Measurements from ENCODE around the gene SMC5. TPM values are rescaled to one million over a fixed set of nuclear protein-coding genes. Genes with fewer than 3 reads are reported as not detected.

The SMC5 gene
- total RNA-seq, 1 experiment from 2014 or later = 27.5 TPM

GRCh38 chr9:70385426-70385825 lies 126.6 kb downstream of the SMC5 start:
- no TSS peak for BruUV-seq (replicated peaks)
- DNase-seq (ENCODE audit: low read depth, low spot score) (no peak), ATAC-seq (no peak)
- no peak overlapping the region for H3K27ac ChIP-seq (ENCODE audit: low read depth, low read length)
- CTCF ChIA-PET = no interaction called here
- peaks cover 0 to under 1% of the 10 kb centered on the region in 2 experiments; a peak in 1 of 4 replicates for H3K4me1 ChIP-seq (ENCODE audit: control insufficient read depth in 1 of 2, insufficient read depth in 2 of 2, low read length in 2 of 2)
- H4K20me1 ChIP-seq (ENCODE audit: insufficient read depth) = no peaks in the 10 kb centered on the region
- no peaks in the 10 kb centered on the region for H3K9me3 ChIP-seq (ENCODE audit: control insufficient read depth in 1 of 2, insufficient read depth in 1 of 2, low read depth in 1 of 2, low read length in 2 of 2)
- H3K36me3 ChIP-seq (ENCODE audit: control insufficient read depth in 1 of 2, insufficient read depth in 2 of 2, low read length in 2 of 2) = no peaks in the 10 kb centered on the region
- no peak for TF ChIP-seq SIN3A (IDR thresholded peaks at IDR 0.05; ENCODE audit: low read depth)
- no peak for TF ChIP-seq TCF7L2 (IDR thresholded peaks at IDR 0.05; ENCODE audit: borderline replicate concordance, extremely low read depth, insufficient read depth, insufficient read length)
- no peak for TF ChIP-seq SRF (IDR thresholded peaks at IDR 0.05; ENCODE audit: low read depth)
- TF ChIP-seq POLR2A (IDR thresholded peaks at IDR 0.05; ENCODE audit: borderline replicate concordance, extremely low read depth, insufficient read depth, insufficient read length) = no peak
- TF ChIP-seq RAD21 (IDR thresholded peaks at IDR 0.05; ENCODE audit: low read depth) = no peak
- RAD21 ChIA-PET (ENCODE audit: low non-redundant PET in 1 of 2, low total read pairs in 2 of 2, uncharacterized antibody in 2 of 2, unreplicated experiment in 2 of 2) = no interaction called here
- intact Hi-C loops (cut with micrococcal nuclease) = no loop called here
- H2AFZ ChIP-seq (ENCODE audit: low read depth, low read length, poor library complexity, severe bottlenecking) = no peak overlapping the region
- H3K9me2 ChIP-seq (ENCODE audit: insufficient read depth) = no peaks in the 10 kb centered on the region
- POLR2A ChIA-PET = no interaction called here
- no peak overlapping the region for H3K4me3 ChIP-seq (replicated peaks in 1 of 2; ENCODE audit: low read depth in 1 of 2, low read length in 2 of 2)
- no peak overlapping the region for H3K9ac ChIP-seq (ENCODE audit: low read length)
- no peaks in the 10 kb centered on the region for H3K79me2 ChIP-seq (ENCODE audit: insufficient read depth, low read length)
- no peak overlapping the region for H3K4me2 ChIP-seq (ENCODE audit: low read length)
- H3K27me3 ChIP-seq (ENCODE audit: insufficient read depth, low read length) = no peaks in the 10 kb centered on the region

- H3K9me2 ChIP-seq (ENCODE audit: insufficient read depth) = no peaks in the 10 kb centered on the region
- H3K9ac ChIP-seq (ENCODE audit: low read length) = no peak overlapping the region
- ATAC-seq (no peak), DNase-seq (ENCODE audit: low read depth, low spot score) (no peak)
- no TSS peak for BruUV-seq (replicated peaks)
- H3K4me1 ChIP-seq (ENCODE audit: control insufficient read depth in 1 of 2, insufficient read depth in 2 of 2, low read length in 2 of 2) = peaks cover 5 to 8% of the 10 kb centered on the region in 2 experiments; a peak in 2 of 4 replicates
- no peak overlapping the region for H3K27ac ChIP-seq (ENCODE audit: low read depth, low read length)
- ChIA-PET POLR2A (no interaction called here), RAD21 (ENCODE audit: low non-redundant PET in 1 of 2, low total read pairs in 2 of 2, uncharacterized antibody in 2 of 2, unreplicated experiment in 2 of 2) (no interaction called here), CTCF (no interaction called here)
- H3K4me2 ChIP-seq (ENCODE audit: low read length) = no peak overlapping the region
- H3K4me3 ChIP-seq (replicated peaks in 1 of 2; ENCODE audit: low read depth in 1 of 2, low read length in 2 of 2) = no peak overlapping the region
- no peaks in the 10 kb centered on the region for H4K20me1 ChIP-seq (ENCODE audit: insufficient read depth)
- no peaks in the 10 kb centered on the region for H3K79me2 ChIP-seq (ENCODE audit: insufficient read depth, low read length)
- no peaks in the 10 kb centered on the region for H3K36me3 ChIP-seq (ENCODE audit: control insufficient read depth in 1 of 2, insufficient read depth in 2 of 2, low read length in 2 of 2)
- H2AFZ ChIP-seq (ENCODE audit: low read depth, low read length, poor library complexity, severe bottlenecking) = no peak overlapping the region
- no peaks in the 10 kb centered on the region for H3K9me3 ChIP-seq (ENCODE audit: control insufficient read depth in 1 of 2, insufficient read depth in 1 of 2, low read depth in 1 of 2, low read length in 2 of 2)
- intact Hi-C loops (cut with micrococcal nuclease) = no loop called here
- H3K27me3 ChIP-seq (ENCODE audit: insufficient read depth, low read length) = no peaks in the 10 kb centered on the region
- no peak for TF ChIP-seq EZH2phosphoT487 (IDR thresholded peaks at IDR 0.05; ENCODE audit: borderline replicate concordance)
- TF ChIP-seq ZFX (IDR thresholded peaks at IDR 0.05) = no peak
- no peak for TF ChIP-seq TCF7L2 (IDR thresholded peaks at IDR 0.05; ENCODE audit: borderline replicate concordance, extremely low read depth, insufficient read depth, insufficient read length)
- TF ChIP-seq SRF (IDR thresholded peaks at IDR 0.05; ENCODE audit: low read depth) = no peak
- TF ChIP-seq JUND (IDR thresholded peaks at IDR 0.05) = no peak
- no peak for TF ChIP-seq SP1 (IDR thresholded peaks at IDR 0.05; ENCODE audit: low read depth)
- no peak for TF ChIP-seq CBX3 (IDR thresholded peaks at IDR 0.05; ENCODE audit: low read depth)
- TF ChIP-seq MAX (IDR thresholded peaks at IDR 0.05) = no peak
- TF ChIP-seq YY1 (IDR thresholded peaks at IDR 0.05; ENCODE audit: extremely low read depth, insufficient replicate concordance, low read depth, low read length) = no peak
- TF ChIP-seq POLR2AphosphoS5 (IDR thresholded peaks at IDR 0.05; ENCODE audit: low read depth, low read length) = no peak
- TF ChIP-seq ZBTB33 (IDR thresholded peaks at IDR 0.05; ENCODE audit: extremely low read depth, insufficient replicate concordance, low read length) = no peak
- no peak for TF ChIP-seq REST (IDR thresholded peaks at IDR 0.05; ENCODE audit: low read depth)
- no peak for TF ChIP-seq EGR1 (IDR thresholded peaks at IDR 0.05; ENCODE audit: low read depth)
- TF ChIP-seq FOSL1 (IDR thresholded peaks at IDR 0.05; ENCODE audit: low read depth) = no peak
- no peak for TF ChIP-seq ELF1 (IDR thresholded peaks at IDR 0.05; ENCODE audit: borderline replicate concordance, low read depth)
These were observed 128.9 kb downstream of the SMC5 start for GRCh38 chr9:70387663-70388062.
